IPS-18c (cell line): Measurements from ENCODE around the gene KIAA0408.

Experiments used
- H3K4me3 ChIP-seq: 2 replicates; pipeline ENCODE4 v1.7.0; 2013; ENCODE audit warnings: low read depth, mild to moderate bottlenecking, low read length, moderate library complexity; ENCODE audit not compliant: insufficient read depth
- H3K9me3 ChIP-seq: one replicate; pipeline ENCODE4 v1.6.1; 2013; ENCODE audit warnings: mild to moderate bottlenecking, low read length, moderate library complexity; ENCODE audit not compliant: control insufficient read depth, insufficient read depth

The KIAA0408 gene

GRCh38 chr6:127459231-127459641, at the start of gene KIAA0408:
KIAA0408 (minus strand) TSS chr6:127459389; CDS start chr6:127453981, 5,408 bp downstream.
- H3K9me3 ChIP-seq: no peaks in the 10 kb centered on the region
- no peak within 1 kb of the TSS for H3K4me3 ChIP-seq

- no peak overlapping the region for H3K4me3 ChIP-seq
- H3K9me3 ChIP-seq: no peaks in the 10 kb centered on the region
Observed at GRCh38 chr6:127506894-127507293, 47.7 kb upstream of the KIAA0408 start.

- H3K4me3 ChIP-seq: no peak overlapping the region
Observed at GRCh38 chr6:127503022-127503421, 43.8 kb upstream of the KIAA0408 start.

GRCh38 chr6:127497410-127497809, 38.2 kb upstream of the KIAA0408 start:
- Histone ChIP-seq H3K4me3 (no peak overlapping the region), H3K9me3 (peaks cover 1% of the 10 kb centered on the region)

More at GRCh38 chr6:127503022-127503421, 43.8 kb upstream of the KIAA0408 start:
- no peaks in the 10 kb centered on the region for H3K9me3 ChIP-seq

GRCh38 chr6:127496471-127496870, 37.3 kb upstream of the KIAA0408 start:
- Histone ChIP-seq H3K4me3 (no peak overlapping the region), H3K9me3 (peaks cover 2% of the 10 kb centered on the region)

- H3K4me3 ChIP-seq: no peak overlapping the region
- peaks cover 8% of the 10 kb centered on the region for H3K9me3 ChIP-seq
Observed at GRCh38 chr6:127494240-127494767, 35.1 kb upstream of the KIAA0408 start.

GRCh38 chr6:127489248-127489647, 30.1 kb upstream of the KIAA0408 start:
- Histone ChIP-seq H3K9me3 (peaks cover 8% of the 10 kb centered on the region), H3K4me3 (no peak overlapping the region)

GRCh38 chr6:127486934-127487333, 27.7 kb upstream of the KIAA0408 start:
- Histone ChIP-seq H3K4me3 (no peak overlapping the region), H3K9me3 (peaks cover 6% of the 10 kb centered on the region)

GRCh38 chr6:127484212-127484863, 25.1 kb upstream of the KIAA0408 start:
- Histone ChIP-seq H3K4me3 (no peak overlapping the region), H3K9me3 (no peaks in the 10 kb centered on the region)

GRCh38 chr6:127483399-127484055, 24.3 kb upstream of the KIAA0408 start:
- Histone ChIP-seq H3K9me3 (no peaks in the 10 kb centered on the region), H3K4me3 (no peak overlapping the region)

- Histone ChIP-seq H3K4me3 (no peak overlapping the region), H3K9me3 (no peaks in the 10 kb centered on the region)
Observed at GRCh38 chr6:127482325-127482724, 23.1 kb upstream of the KIAA0408 start.

- Histone ChIP-seq H3K9me3 (no peaks in the 10 kb centered on the region), H3K4me3 (no peak overlapping the region)
Observed at GRCh38 chr6:127481628-127482027, 22.4 kb upstream of the KIAA0408 start.

- H3K9me3 ChIP-seq: no peaks in the 10 kb centered on the region
- no peak overlapping the region for H3K4me3 ChIP-seq
Observed at GRCh38 chr6:127481111-127481510, 21.9 kb upstream of the KIAA0408 start.

GRCh38 chr6:127477658-127478057, 18.5 kb upstream of the KIAA0408 start:
- Histone ChIP-seq H3K9me3 (no peaks in the 10 kb centered on the region), H3K4me3 (no peak overlapping the region)

GRCh38 chr6:127475823-127476176, 16.6 kb upstream of the KIAA0408 start:
- no peaks in the 10 kb centered on the region for H3K9me3 ChIP-seq
- no peak overlapping the region for H3K4me3 ChIP-seq

GRCh38 chr6:127475135-127475822, 16.1 kb upstream of the KIAA0408 start:
- H3K9me3 ChIP-seq: no peaks in the 10 kb centered on the region
- H3K4me3 ChIP-seq: no peak overlapping the region

GRCh38 chr6:127471379-127472255, 12.4 kb upstream of the KIAA0408 start:
- Histone ChIP-seq H3K9me3 (no peaks in the 10 kb centered on the region), H3K4me3 (no peak overlapping the region)
